GM23338 (cell line): ENCODE measurements around the gene EXOC6B. TPM values are rescaled to one million over a fixed set of nuclear protein-coding genes. Genes with fewer than 3 reads are reported as not detected.

Experiments used
- ATAC-seq: fragments of 200-7000 bp; cut with Tn5 transposase; 3 replicates; pipeline ENCODE4 v1.9.1; 2020
- DNase-seq: peaks from one replicate; pipeline ENCODE4 v3.0.0-alpha.2; 2015; ENCODE audit warnings: low spot score
- H2AFZ ChIP-seq: fragments of 200-600 bp; sonication (generic); 2 replicates; pipeline ENCODE4 v1.8.0; 2016; ENCODE audit warnings: antibody characterized with exemption, mild to moderate bottlenecking, moderate library complexity
- H3F3A ChIP-seq: fragments of 200-600 bp; sonication (generic); replicated peaks from 2 replicates; pipeline ENCODE4 v1.8.0; 2017; ENCODE audit warnings: antibody characterized with exemption, mixed run types, low read depth
- H3K27ac ChIP-seq: fragments of 200-600 bp; sonication (generic); 2 replicates; pipeline ENCODE4 v1.6.1; 2016; ENCODE audit warnings: low read depth
- H3K27me3 ChIP-seq: fragments of 200-600 bp; sonication (generic); 2 replicates; pipeline ENCODE4 v1.8.0; 2016; ENCODE audit warnings: mild to moderate bottlenecking, mixed run types, moderate library complexity; ENCODE audit not compliant: insufficient read depth
- H3K36me3 ChIP-seq: fragments of 200-600 bp; sonication (generic); 2 replicates; pipeline ENCODE4 v1.8.0; 2016; ENCODE audit warnings: mild to moderate bottlenecking; ENCODE audit not compliant: insufficient read depth
- H3K4me1 ChIP-seq: fragments of 200-600 bp; sonication (generic); 2 replicates; pipeline ENCODE4 v1.8.0; 2016; ENCODE audit warnings: mild to moderate bottlenecking, moderate library complexity; ENCODE audit not compliant: insufficient read depth
- H3K4me2 ChIP-seq: fragments of 200-600 bp; sonication (generic); 2 replicates; pipeline ENCODE4 v1.7.1; 2017; ENCODE audit warnings: mixed run types
- H3K4me3 ChIP-seq: fragments of 200-600 bp; sonication (generic); 2 replicates; pipeline ENCODE4 v1.6.1; 2016; ENCODE audit warnings: mixed run types
- H3K79me2 ChIP-seq: fragments of 200-600 bp; sonication (generic); replicated peaks from 2 replicates; pipeline ENCODE4 v1.8.0; 2017; ENCODE audit warnings: mild to moderate bottlenecking; ENCODE audit not compliant: insufficient read depth
- H3K9me2 ChIP-seq: fragments of 200-600 bp; sonication (generic); 2 replicates; pipeline ENCODE4 v1.8.0; 2017; ENCODE audit not compliant: insufficient read depth
- H4K20me1 ChIP-seq: fragments of 200-600 bp; sonication (generic); replicated peaks from 2 replicates; pipeline ENCODE4 v1.8.0; 2017; ENCODE audit warnings: mild to moderate bottlenecking; ENCODE audit not compliant: insufficient read depth
- H3K27ac Mint-ChIP-seq: 2 replicates; pipeline ENCODE4 v1.8.0; 2020; ENCODE audit warnings: inconsistent platforms, mild to moderate bottlenecking, moderate library complexity, mixed read lengths
- H3K27me3 Mint-ChIP-seq: 3 replicates; pipeline ENCODE4 v1.8.0; 2022; ENCODE audit warnings: low read depth, mild to moderate bottlenecking, moderate library complexity, mixed read lengths, inconsistent platforms; ENCODE audit not compliant: insufficient read depth, poor library complexity
- H3K36me3 Mint-ChIP-seq: 3 replicates; pipeline ENCODE4 v1.8.0; 2021; ENCODE audit warnings: low read depth, mild to moderate bottlenecking, inconsistent platforms, moderate library complexity, mixed read lengths
- H3K4me1 Mint-ChIP-seq: 3 replicates; pipeline ENCODE4 v1.8.0; 2020; ENCODE audit warnings: mild to moderate bottlenecking, inconsistent platforms, mixed read lengths
- H3K4me3 Mint-ChIP-seq: 3 replicates; pipeline ENCODE4 v1.8.0; 2021; ENCODE audit warnings: moderate library complexity, mild to moderate bottlenecking, inconsistent platforms, mixed read lengths
- H3K9me3 Mint-ChIP-seq: 3 replicates; pipeline ENCODE4 v1.8.0; 2020; ENCODE audit warnings: moderate library complexity, mild to moderate bottlenecking, inconsistent platforms, mixed read lengths
- CREB1 ChIP-seq: fragments of 250-450 bp; sonication (Bioruptor Pico); IDR thresholded peaks from 2 replicates; pipeline ENCODE4 v1.5.0; 2020; ENCODE audit warnings: low read depth, mild to moderate bottlenecking, moderate library complexity
- CTCF ChIP-seq, 2 experiments: fragments of 200-600 bp in 1 of 2; sonication (generic) in 1 of 2; conservative IDR thresholded peaks; 2 replicates each; pipeline versions ENCODE4 v1.5.1 to v1.6.1; 2016 to 2017; ENCODE audit warnings: antibody characterized with exemption in 2 of 2, low read depth in 2 of 2, mild to moderate bottlenecking in 2 of 2, moderate library complexity in 1 of 2
- EZH2 ChIP-seq: fragments of 200-600 bp; sonication (generic); IDR thresholded peaks from one replicate; pipeline ENCODE4 v1.8.0; 2017; ENCODE audit warnings: antibody characterized with exemption, mild to moderate bottlenecking, low read depth; ENCODE audit not compliant: unreplicated experiment
- JUNB ChIP-seq: IDR thresholded peaks from one replicate; pipeline ENCODE4 v1.6.1; 2016; ENCODE audit warnings: antibody characterized with exemption; ENCODE audit not compliant: unreplicated experiment
- NANOG ChIP-seq: IDR thresholded peaks from 2 replicates; pipeline ENCODE4 v1.6.1; 2016; ENCODE audit warnings: antibody characterized with exemption, borderline replicate concordance
- STAT1 ChIP-seq: IDR thresholded peaks from one replicate; pipeline ENCODE4 v1.6.1; 2016; ENCODE audit warnings: antibody characterized with exemption; ENCODE audit not compliant: unreplicated experiment
- ZNF462 ChIP-seq: fragments of 250-450 bp; sonication (Bioruptor Pico); IDR thresholded peaks from 2 replicates; pipeline ENCODE4 v1.5.0; 2020; ENCODE audit warnings: mild to moderate bottlenecking, moderate library complexity
- polyA plus RNA-seq: library from polyadenylated mRNA; unstranded; fragments of >200 nt; fragmentation: Nextera tagmentation; extraction: Ambion mirVana; gene quantifications from 2 replicates; pipeline ENCODE4 v1.2.1, GENCODE V29; 2016
- total RNA-seq: library from RNA; depleted of rRNA; stranded (reverse); fragments of >200 nt; shearing (Covaris generic); gene quantifications from 2 replicates; pipeline ENCODE4 v1.2.3, GENCODE V29; 2014
- TF ChIP-seq, protein P1 (sequence below): IDR thresholded peaks from 2 replicates; pipeline ENCODE4 v1.6.1; 2016; ENCODE audit warnings: antibody characterized with exemption

EXOC6B gene
- total and polyA plus RNA-seq, 2 experiments from 2014 or later = 7.2 to 45.9 TPM

GRCh38 chr2:72347081-72347480 lies 478.8 kb downstream of the EXOC6B start:
- H3K9me3 Mint-ChIP-seq = peaks cover 14% of the 10 kb centered on the region
- peaks cover 16% of the 10 kb centered on the region; the same call in 2 of the 3 replicates for H3K4me1 Mint-ChIP-seq
- H3K27me3 Mint-ChIP-seq = no peaks in the 10 kb centered on the region
- Histone ChIP-seq H3K4me1 (peaks cover 21% of the 10 kb centered on the region), H3F3A (no peaks in the 10 kb centered on the region; the same call in 1 of the 2 replicates), H3K27ac (no peak overlapping the region), H4K20me1 (no peaks in the 10 kb centered on the region), H3K9me2 (no peaks in the 10 kb centered on the region; the same call in 1 of the 2 replicates), H3K4me3 (no peak overlapping the region), H3K27me3 (no peaks in the 10 kb centered on the region), H2AFZ (no peak overlapping the region), H3K4me2 (no peak overlapping the region), H3K79me2 (no peaks in the 10 kb centered on the region), H3K36me3 (no peaks in the 10 kb centered on the region)
- DNase-seq = no peak
- no peak for ATAC-seq
- no peak overlapping the region for H3K27ac Mint-ChIP-seq
- TF ChIP-seq CREB1 (CRISPR knock-in tag) = no peak
- no peak for TF ChIP-seq CTCF (conservative IDR thresholded peaks at IDR 0.05; ENCODE audit: low read depth in 2 of 2)
- TF ChIP-seq NANOG = no peak
- no peak for TF ChIP-seq EZH2
- TF ChIP-seq JUNB = no peak
- no peak for TF ChIP-seq ZNF462 (CRISPR knock-in tag)
- no peak for TF ChIP-seq STAT1
- TF ChIP-seq, protein P1, sequence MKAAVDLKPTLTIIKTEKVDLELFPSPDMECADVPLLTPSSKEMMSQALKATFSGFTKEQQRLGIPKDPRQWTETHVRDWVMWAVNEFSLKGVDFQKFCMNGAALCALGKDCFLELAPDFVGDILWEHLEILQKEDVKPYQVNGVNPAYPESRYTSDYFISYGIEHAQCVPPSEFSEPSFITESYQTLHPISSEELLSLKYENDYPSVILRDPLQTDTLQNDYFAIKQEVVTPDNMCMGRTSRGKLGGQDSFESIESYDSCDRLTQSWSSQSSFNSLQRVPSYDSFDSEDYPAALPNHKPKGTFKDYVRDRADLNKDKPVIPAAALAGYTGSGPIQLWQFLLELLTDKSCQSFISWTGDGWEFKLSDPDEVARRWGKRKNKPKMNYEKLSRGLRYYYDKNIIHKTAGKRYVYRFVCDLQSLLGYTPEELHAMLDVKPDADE = no peak
- peaks cover 12% of the 10 kb centered on the region for H3K36me3 Mint-ChIP-seq
- H3K4me3 Mint-ChIP-seq = no peak overlapping the region
